Nephron progenitor cell (in vitro differentiated cells): ENCODE data around the gene NTSR2.

Experiments used
- DNase-seq: peaks from one replicate; pipeline ENCODE4 v3.0.0; 2021
- H3K27ac Mint-ChIP-seq: 2 replicates; pipeline ENCODE4 v1.8.0; 2021; ENCODE audit warnings: mild to moderate bottlenecking, moderate library complexity, mixed read lengths
- H3K27me3 Mint-ChIP-seq: 2 replicates; pipeline ENCODE4 v1.8.0; 2021; ENCODE audit warnings: mild to moderate bottlenecking, low read depth, mixed read lengths; ENCODE audit not compliant: poor library complexity
- H3K36me3 Mint-ChIP-seq: 2 replicates; pipeline ENCODE4 v1.8.0; 2021; ENCODE audit warnings: low read depth, mixed read lengths
- H3K4me1 Mint-ChIP-seq: 2 replicates; pipeline ENCODE4 v1.8.0; 2021; ENCODE audit warnings: mixed read lengths
- H3K4me3 Mint-ChIP-seq: 2 replicates; pipeline ENCODE4 v1.8.0; 2021; ENCODE audit warnings: mild to moderate bottlenecking, moderate library complexity, mixed read lengths
- H3K9me3 Mint-ChIP-seq: 2 replicates; pipeline ENCODE4 v1.8.0; 2021; ENCODE audit warnings: mild to moderate bottlenecking, moderate library complexity, mixed read lengths
- TF ChIP-seq, protein P1 (sequence below): fragments of 200-600 bp; sonication (generic); IDR thresholded peaks from 2 replicates; pipeline ENCODE4 v1.5.0; 2021; ENCODE audit warnings: antibody characterized with exemption

NTSR2 gene

GRCh38 chr2:11610624-11611242 lies 59.3 kb downstream of the NTSR2 start:
- H3K27ac Mint-ChIP-seq: no peak overlapping the region

More at GRCh38 chr2:11610624-11611242, 59.3 kb downstream of the NTSR2 start:
- peaks cover 9% of the 10 kb centered on the region for H3K4me1 Mint-ChIP-seq
- TF ChIP-seq, protein P1, sequence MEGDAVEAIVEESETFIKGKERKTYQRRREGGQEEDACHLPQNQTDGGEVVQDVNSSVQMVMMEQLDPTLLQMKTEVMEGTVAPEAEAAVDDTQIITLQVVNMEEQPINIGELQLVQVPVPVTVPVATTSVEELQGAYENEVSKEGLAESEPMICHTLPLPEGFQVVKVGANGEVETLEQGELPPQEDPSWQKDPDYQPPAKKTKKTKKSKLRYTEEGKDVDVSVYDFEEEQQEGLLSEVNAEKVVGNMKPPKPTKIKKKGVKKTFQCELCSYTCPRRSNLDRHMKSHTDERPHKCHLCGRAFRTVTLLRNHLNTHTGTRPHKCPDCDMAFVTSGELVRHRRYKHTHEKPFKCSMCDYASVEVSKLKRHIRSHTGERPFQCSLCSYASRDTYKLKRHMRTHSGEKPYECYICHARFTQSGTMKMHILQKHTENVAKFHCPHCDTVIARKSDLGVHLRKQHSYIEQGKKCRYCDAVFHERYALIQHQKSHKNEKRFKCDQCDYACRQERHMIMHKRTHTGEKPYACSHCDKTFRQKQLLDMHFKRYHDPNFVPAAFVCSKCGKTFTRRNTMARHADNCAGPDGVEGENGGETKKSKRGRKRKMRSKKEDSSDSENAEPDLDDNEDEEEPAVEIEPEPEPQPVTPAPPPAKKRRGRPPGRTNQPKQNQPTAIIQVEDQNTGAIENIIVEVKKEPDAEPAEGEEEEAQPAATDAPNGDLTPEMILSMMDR: no peak
- no peaks in the 10 kb centered on the region for H3K9me3 Mint-ChIP-seq
- peaks cover 3% of the 10 kb centered on the region for H3K27me3 Mint-ChIP-seq
- no peak for DNase-seq
- H3K36me3 Mint-ChIP-seq: peaks cover 68% of the 10 kb centered on the region
- H3K4me3 Mint-ChIP-seq: no peak overlapping the region
